HG02759 (cell line): ENCODE results near the gene RREB1.
A peak's percentile ranks its signal among the peaks of the same experiment; 100 is the strongest.
"Not testable (repeated sequence)": the region's sequence is repeated elsewhere in the genome, so short reads cannot be mapped to it uniquely, and the experiment has no call there.

ENCODE experiments used
- ATAC-seq: cut with Tn5 transposase; IDR thresholded peaks from one replicate; pipeline ENCODE4 v1.9.1; 2021; ENCODE audit warnings: mild to moderate bottlenecking, moderate library complexity; ENCODE audit not compliant: unreplicated experiment

RREB1 gene

GRCh38 chr6:7258231-7258763 lies 150.5 kb downstream of the RREB1 start:
- no peak for ATAC-seq

- peak; percentile 7 for ATAC-seq
Measured at GRCh38 chr6:7260291-7261031, 152.7 kb downstream of the RREB1 start.

- peak; percentile 80 for ATAC-seq
Measured at GRCh38 chr6:7261032-7261841, 153.5 kb downstream of the RREB1 start.

GRCh38 chr6:7261852-7262461 lies 154.2 kb downstream of the RREB1 start:
- no peak for ATAC-seq

- no peak for ATAC-seq
Measured at GRCh38 chr6:7262746-7263518, 155.2 kb downstream of the RREB1 start.

GRCh38 chr6:7263519-7263805 lies 155.7 kb downstream of the RREB1 start:
- not testable (repeated sequence) for ATAC-seq

GRCh38 chr6:7264041-7264440 lies 156.3 kb downstream of the RREB1 start:
- ATAC-seq: no peak

GRCh38 chr6:7264686-7265384 lies 157.1 kb downstream of the RREB1 start:
- no peak for ATAC-seq

- not testable (repeated sequence) for ATAC-seq
Measured at GRCh38 chr6:7265385-7265726, 157.6 kb downstream of the RREB1 start.

GRCh38 chr6:7267071-7267465 lies 159.3 kb downstream of the RREB1 start:
- ATAC-seq: no peak

DNA sequence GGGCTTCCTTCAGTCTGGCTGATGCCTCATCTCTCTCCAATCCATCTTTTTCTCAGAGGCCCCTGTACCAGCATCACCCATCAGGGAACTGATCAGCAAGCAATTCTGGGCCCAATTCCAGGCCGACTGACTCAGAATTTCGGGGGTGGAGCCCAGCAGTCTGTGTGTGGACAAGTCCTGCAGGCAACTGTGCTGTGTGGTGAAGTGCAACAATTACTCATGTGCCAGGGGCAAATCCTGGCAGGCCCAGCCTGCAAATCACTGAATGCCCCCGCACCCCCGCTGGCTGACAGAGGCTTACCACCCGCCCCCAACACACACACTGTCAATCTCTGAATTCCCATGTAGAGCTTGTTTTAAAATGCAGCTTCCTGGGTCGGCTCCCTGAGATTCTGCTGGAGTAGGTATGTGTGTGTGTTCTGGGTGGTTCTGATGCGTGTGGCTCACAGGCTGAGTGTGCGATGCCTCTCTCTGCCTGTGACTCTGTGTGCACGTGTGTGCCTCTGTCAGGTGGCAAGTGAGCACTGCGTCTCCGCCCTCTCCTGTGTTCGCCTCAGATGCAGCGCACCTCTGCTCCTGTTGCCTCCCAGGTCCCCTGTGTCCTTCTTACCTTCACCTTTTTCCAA lies 159.8 kb downstream of the RREB1 start:
- no peak for ATAC-seq

- no peak for ATAC-seq
Measured at GRCh38 chr6:7268362-7268761, 160.6 kb downstream of the RREB1 start.

DNA sequence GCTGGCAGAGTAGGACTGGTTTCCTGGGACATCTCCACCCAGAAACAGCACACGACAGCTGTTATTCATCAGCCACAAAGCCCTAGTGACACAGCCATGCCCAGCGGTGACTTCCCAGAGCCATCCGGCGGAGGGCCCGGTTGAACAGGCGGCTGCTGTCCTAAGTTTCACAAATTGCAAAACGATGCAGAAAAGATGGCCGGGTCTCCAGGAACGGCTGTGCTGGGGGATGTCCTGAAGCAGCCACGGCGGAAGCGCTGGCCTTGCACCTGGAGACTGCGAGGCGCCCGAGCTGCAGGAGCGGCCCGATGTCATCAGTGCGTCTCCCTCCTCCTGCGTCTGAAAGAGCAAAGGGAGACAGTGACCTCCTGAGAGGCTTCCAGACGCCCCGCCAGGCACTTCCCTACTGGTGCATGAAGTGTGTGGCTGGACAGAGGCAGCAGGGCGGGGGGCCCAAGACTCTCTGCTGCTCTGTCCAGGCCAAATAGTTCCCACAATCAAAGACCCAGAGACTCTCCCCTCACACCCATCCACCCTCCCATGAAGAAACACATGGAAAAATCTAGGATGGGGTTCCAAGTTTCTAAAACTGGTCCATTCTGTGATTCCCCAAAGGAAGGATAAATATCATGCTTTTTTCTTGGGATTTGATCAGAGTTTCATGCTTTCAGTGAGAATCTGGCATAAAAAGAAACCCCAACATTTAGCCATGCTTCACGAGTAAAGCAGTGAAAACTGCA lies 161.2 kb downstream of the RREB1 start:
- ATAC-seq: no peak

DNA sequence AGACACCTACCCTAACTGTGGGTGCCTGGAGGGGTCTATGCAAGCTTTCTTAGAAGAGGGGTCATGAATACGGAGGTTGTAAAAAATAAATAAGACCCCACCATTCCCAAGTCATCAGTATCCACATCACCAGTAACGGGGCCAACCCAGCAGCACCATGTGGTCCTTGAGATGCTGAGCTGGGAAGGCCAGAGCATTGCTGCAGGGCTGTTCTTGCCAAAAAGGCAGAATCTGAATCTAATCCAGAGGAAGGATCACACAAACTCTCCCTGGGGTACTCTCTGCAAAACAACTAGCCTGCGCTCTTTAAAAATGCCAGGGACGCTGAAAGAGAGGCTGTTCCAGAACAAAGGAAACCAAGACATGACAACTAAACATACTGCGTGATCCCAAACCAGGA lies 162.1 kb downstream of the RREB1 start:
- no peak for ATAC-seq

- no peak for ATAC-seq
Measured at GRCh38 chr6:7270320-7271204, 162.8 kb downstream of the RREB1 start.

DNA sequence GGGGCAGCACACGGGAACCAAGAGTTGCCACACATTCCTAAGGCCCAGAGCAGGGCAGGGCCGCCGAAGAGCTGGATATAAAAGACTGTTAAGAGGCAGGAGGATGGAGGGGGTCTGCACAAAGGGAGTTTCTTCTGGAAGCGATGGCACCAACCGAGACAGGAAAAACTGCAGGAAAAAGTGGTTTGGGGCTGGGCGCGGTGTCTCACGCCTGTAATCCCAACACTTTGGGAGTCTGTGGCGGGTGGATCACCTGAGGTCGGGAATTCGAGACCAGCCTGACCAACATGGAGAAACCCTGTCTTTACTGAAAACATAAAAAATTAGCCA lies 163.4 kb downstream of the RREB1 start:
- ATAC-seq: no peak

DNA sequence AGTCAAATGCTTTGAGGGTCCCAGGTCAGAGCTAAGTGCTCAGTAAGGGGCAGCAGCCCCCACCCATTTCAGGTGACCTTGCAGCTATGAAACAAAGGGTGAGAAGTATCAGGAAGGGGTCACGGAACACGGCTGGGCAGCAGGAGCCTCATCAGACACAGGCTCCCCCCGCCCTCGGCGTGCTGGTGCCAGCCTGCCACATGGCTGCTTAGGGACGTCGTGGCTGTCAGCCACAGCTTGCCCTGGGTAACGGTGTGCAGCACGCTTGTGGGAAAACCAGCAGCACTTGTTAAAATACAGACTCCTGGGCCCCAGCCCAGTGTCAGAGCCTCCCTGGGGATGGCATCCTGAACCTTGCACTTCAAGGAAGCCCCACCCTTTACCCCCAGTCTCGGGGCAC lies 165.9 kb downstream of the RREB1 start:
- no peak for ATAC-seq

GRCh38 chr6:7274525-7274924 lies 166.8 kb downstream of the RREB1 start:
- ATAC-seq: not testable (repeated sequence)

GRCh38 chr6:7276199-7276524 lies 168.4 kb downstream of the RREB1 start:
- no peak for ATAC-seq
